ENCODE results near the gene NUP160.
A peak's percentile ranks its signal among the peaks of the same experiment; 100 is the strongest.
"Not testable (repeated sequence)": the region's sequence is repeated elsewhere in the genome, so short reads cannot be mapped to it uniquely, and the experiment has no call there.

NUP160 gene

GRCh38 chr11:47847892-47848699 lies at the start of gene NUP160:
TSS of gene NUP160 (minus strand) at chr11:47848350. CDS start at chr11:47848318, 32 bp downstream.
- DNase-seq: peak; percentile 84

- DNase-seq: no peak
Measured at GRCh38 chr11:47896199-47896598, 48.0 kb upstream of the NUP160 start.

GRCh38 chr11:47895035-47895434 lies 46.9 kb upstream of the NUP160 start:
- DNase-seq: no peak

GRCh38 chr11:47892546-47893276 lies 44.6 kb upstream of the NUP160 start:
- DNase-seq: not testable (repeated sequence)

- no peak for DNase-seq
Measured at GRCh38 chr11:47891886-47892285, 43.7 kb upstream of the NUP160 start.

GRCh38 chr11:47889714-47890441 lies 41.7 kb upstream of the NUP160 start:
- DNase-seq: no peak

- DNase-seq: no peak
Measured at GRCh38 chr11:47887910-47888569, 39.9 kb upstream of the NUP160 start.

GRCh38 chr11:47886096-47886495 lies 37.9 kb upstream of the NUP160 start:
- peak; percentile 43 for DNase-seq

- DNase-seq: not testable (repeated sequence)
Measured at GRCh38 chr11:47882437-47882836, 34.3 kb upstream of the NUP160 start.

GRCh38 chr11:47881145-47881544 lies 33.0 kb upstream of the NUP160 start:
- no peak for DNase-seq

- DNase-seq: no peak
Measured at GRCh38 chr11:47879259-47880158, 31.4 kb upstream of the NUP160 start.

GRCh38 chr11:47875858-47876257 lies 27.7 kb upstream of the NUP160 start:
- DNase-seq: not testable (repeated sequence)

- no peak for DNase-seq
Measured at GRCh38 chr11:47870404-47870803, 22.3 kb upstream of the NUP160 start.

- DNase-seq: no peak
Measured at GRCh38 chr11:47869544-47870393, 21.6 kb upstream of the NUP160 start.

- no peak for DNase-seq
Measured at GRCh38 chr11:47867823-47868222, 19.7 kb upstream of the NUP160 start.

GRCh38 chr11:47866892-47867291 lies 18.7 kb upstream of the NUP160 start:
- not testable (repeated sequence) for DNase-seq

GRCh38 chr11:47864901-47865300 lies 16.8 kb upstream of the NUP160 start:
- DNase-seq: no peak

- DNase-seq: no peak
Measured at GRCh38 chr11:47863898-47864430, 15.8 kb upstream of the NUP160 start.

GRCh38 chr11:47863189-47863897 lies 15.2 kb upstream of the NUP160 start:
- no peak for DNase-seq

- no peak for DNase-seq
Measured at GRCh38 chr11:47861728-47862127, 13.6 kb upstream of the NUP160 start.

All from activated effector memory CD4-positive, alpha-beta T cell treated with Interleukin-2 at 50 U/mL for 16 hours (primary cell).